Measurements from ENCODE around the gene GLRA3.

DNA sequence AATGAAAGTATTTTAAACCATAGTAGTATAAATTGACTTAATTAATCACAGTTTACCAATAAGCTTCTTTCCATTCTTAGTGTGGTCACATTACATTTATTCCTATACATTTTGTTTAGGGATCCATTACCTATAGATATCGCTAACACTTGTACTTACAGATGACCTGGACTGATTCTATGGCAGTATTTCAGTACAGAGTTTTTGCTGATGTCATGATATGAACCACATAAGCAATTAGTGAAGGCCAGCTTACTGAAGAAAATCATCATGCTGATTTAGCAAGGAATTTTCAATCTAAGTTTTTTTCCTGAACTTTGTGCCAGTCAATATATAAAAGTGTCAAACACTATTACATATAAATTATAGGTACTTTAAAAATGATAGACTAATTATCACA, 193.3 kb downstream of the GLRA3 start:
- TF ChIP-seq, protein P1, sequence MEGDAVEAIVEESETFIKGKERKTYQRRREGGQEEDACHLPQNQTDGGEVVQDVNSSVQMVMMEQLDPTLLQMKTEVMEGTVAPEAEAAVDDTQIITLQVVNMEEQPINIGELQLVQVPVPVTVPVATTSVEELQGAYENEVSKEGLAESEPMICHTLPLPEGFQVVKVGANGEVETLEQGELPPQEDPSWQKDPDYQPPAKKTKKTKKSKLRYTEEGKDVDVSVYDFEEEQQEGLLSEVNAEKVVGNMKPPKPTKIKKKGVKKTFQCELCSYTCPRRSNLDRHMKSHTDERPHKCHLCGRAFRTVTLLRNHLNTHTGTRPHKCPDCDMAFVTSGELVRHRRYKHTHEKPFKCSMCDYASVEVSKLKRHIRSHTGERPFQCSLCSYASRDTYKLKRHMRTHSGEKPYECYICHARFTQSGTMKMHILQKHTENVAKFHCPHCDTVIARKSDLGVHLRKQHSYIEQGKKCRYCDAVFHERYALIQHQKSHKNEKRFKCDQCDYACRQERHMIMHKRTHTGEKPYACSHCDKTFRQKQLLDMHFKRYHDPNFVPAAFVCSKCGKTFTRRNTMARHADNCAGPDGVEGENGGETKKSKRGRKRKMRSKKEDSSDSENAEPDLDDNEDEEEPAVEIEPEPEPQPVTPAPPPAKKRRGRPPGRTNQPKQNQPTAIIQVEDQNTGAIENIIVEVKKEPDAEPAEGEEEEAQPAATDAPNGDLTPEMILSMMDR (IDR thresholded peaks at IDR 0.05; ENCODE audit: poor library complexity, severe bottlenecking), result no peak
- TF ChIP-seq EP300 (conservative IDR thresholded peaks at IDR 0.05; ENCODE audit: poor library complexity, severe bottlenecking), result no peak
- no peak for TF ChIP-seq RAD21 (conservative IDR thresholded peaks at IDR 0.05)
- TF ChIP-seq EZH2 (IDR thresholded peaks at IDR 0.05; ENCODE audit: borderline replicate concordance, insufficient read depth, low read length, poor library complexity, severe bottlenecking), result no peak
- no peak for TF ChIP-seq MXI1 (conservative IDR thresholded peaks at IDR 0.05; ENCODE audit: poor library complexity, severe bottlenecking)
- no peak for TF ChIP-seq POLR2AphosphoS5 (IDR thresholded peaks at IDR 0.05)
- TF ChIP-seq, protein P2, sequence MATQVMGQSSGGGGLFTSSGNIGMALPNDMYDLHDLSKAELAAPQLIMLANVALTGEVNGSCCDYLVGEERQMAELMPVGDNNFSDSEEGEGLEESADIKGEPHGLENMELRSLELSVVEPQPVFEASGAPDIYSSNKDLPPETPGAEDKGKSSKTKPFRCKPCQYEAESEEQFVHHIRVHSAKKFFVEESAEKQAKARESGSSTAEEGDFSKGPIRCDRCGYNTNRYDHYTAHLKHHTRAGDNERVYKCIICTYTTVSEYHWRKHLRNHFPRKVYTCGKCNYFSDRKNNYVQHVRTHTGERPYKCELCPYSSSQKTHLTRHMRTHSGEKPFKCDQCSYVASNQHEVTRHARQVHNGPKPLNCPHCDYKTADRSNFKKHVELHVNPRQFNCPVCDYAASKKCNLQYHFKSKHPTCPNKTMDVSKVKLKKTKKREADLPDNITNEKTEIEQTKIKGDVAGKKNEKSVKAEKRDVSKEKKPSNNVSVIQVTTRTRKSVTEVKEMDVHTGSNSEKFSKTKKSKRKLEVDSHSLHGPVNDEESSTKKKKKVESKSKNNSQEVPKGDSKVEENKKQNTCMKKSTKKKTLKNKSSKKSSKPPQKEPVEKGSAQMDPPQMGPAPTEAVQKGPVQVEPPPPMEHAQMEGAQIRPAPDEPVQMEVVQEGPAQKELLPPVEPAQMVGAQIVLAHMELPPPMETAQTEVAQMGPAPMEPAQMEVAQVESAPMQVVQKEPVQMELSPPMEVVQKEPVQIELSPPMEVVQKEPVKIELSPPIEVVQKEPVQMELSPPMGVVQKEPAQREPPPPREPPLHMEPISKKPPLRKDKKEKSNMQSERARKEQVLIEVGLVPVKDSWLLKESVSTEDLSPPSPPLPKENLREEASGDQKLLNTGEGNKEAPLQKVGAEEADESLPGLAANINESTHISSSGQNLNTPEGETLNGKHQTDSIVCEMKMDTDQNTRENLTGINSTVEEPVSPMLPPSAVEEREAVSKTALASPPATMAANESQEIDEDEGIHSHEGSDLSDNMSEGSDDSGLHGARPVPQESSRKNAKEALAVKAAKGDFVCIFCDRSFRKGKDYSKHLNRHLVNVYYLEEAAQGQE (IDR thresholded peaks at IDR 0.05; ENCODE audit: borderline replicate concordance), result no peak
